CD8-positive, alpha-beta memory T cell (primary cell): Measurements from ENCODE around the gene ARMC6. TPM values are rescaled to one million over a fixed set of nuclear protein-coding genes. Genes with fewer than 3 reads are reported as not detected.

Source experiments
- CTCF ChIA-PET: fragments of 350-600 bp; sonication (Branson Sonifier 250); formaldehyde crosslinking; loops from one replicate; lab custom pipeline; 2021; ENCODE audit warnings: antibody characterized with exemption; lab: Charles Lee
- POLR2A ChIA-PET: fragments of 350-600 bp; sonication (Branson Sonifier 250); formaldehyde crosslinking; loops from one replicate; lab custom pipeline; 2021; ENCODE audit warnings: antibody characterized with exemption; lab: Charles Lee
- DNase-seq, 5 donors: peaks; one replicate each; pipeline versions ENCODE4 v3.0.0 to v3.0.0-alpha.2; 2020 to 2022; ENCODE audit warnings: mixed read lengths in 1 of 5
- H3K27ac ChIP-seq: one replicate; pipeline ENCODE4 v1.7.0; 2013; ENCODE audit warnings: low read depth, mild to moderate bottlenecking, low read length, moderate library complexity
- H3K27me3 ChIP-seq: 2 replicates; pipeline ENCODE4 v1.7.0; 2013; ENCODE audit warnings: low read length, mild to moderate bottlenecking; ENCODE audit not compliant: insufficient read depth, poor library complexity, severe bottlenecking
- H3K36me3 ChIP-seq: 2 replicates; pipeline ENCODE4 v1.7.0; 2013; ENCODE audit warnings: mild to moderate bottlenecking, low read length, moderate library complexity; ENCODE audit not compliant: insufficient read depth
- H3K4me1 ChIP-seq: 2 replicates; pipeline ENCODE4 v1.7.0; 2013; ENCODE audit warnings: mild to moderate bottlenecking, low read length, moderate library complexity; ENCODE audit not compliant: insufficient read depth
- H3K4me3 ChIP-seq: 2 replicates; pipeline ENCODE4 v1.7.0; 2013; ENCODE audit warnings: mild to moderate bottlenecking, low read length
- H3K9me3 ChIP-seq: 2 replicates; pipeline ENCODE4 v1.7.0; 2013; ENCODE audit warnings: mild to moderate bottlenecking, low read length
- H3K27ac Mint-ChIP-seq, 8 donors: one replicate each; pipeline ENCODE4 v1.8.0; 2020 to 2021; ENCODE audit warnings: mixed read lengths in 8 of 8, mild to moderate bottlenecking in 6 of 8, inconsistent platforms in 3 of 8, moderate library complexity in 3 of 8
- H3K27me3 Mint-ChIP-seq, 2 donors: one replicate each; pipeline ENCODE4 v1.8.0; 2020 to 2021; ENCODE audit warnings: mixed read lengths in 2 of 2, mild to moderate bottlenecking in 1 of 2, moderate library complexity in 1 of 2
- H3K36me3 Mint-ChIP-seq, 3 donors: one replicate each; pipeline ENCODE4 v1.8.0; 2020 to 2021; ENCODE audit warnings: mixed read lengths in 3 of 3, inconsistent platforms in 1 of 3, mild to moderate bottlenecking in 1 of 3
- H3K4me1 Mint-ChIP-seq, 3 donors: one replicate each; pipeline ENCODE4 v1.8.0; 2020 to 2021; ENCODE audit warnings: mixed read lengths in 3 of 3, inconsistent platforms in 1 of 3, mild to moderate bottlenecking in 1 of 3
- H3K4me3 Mint-ChIP-seq, 7 donors: one replicate each; pipeline ENCODE4 v1.8.0; 2020 to 2021; ENCODE audit warnings: mixed read lengths in 7 of 7, mild to moderate bottlenecking in 6 of 7, moderate library complexity in 4 of 7, inconsistent platforms in 2 of 7
- H3K9me3 Mint-ChIP-seq, 5 donors: one replicate each; pipeline ENCODE4 v1.8.0; 2020 to 2022; ENCODE audit warnings: mixed read lengths in 5 of 5, mild to moderate bottlenecking in 3 of 5, moderate library complexity in 2 of 5, inconsistent platforms in 1 of 5
- polyA plus RNA-seq: library from polyadenylated mRNA; unstranded; fragments of 300-500 nt; fragmentation: Illumina TruSeq; gene quantifications from one replicate; pipeline ENCODE4 v1.2.3, GENCODE V29; 2021
- total RNA-seq, 2 experiments: library from RNA; stranded (reverse); gene quantifications; one replicate each; pipeline ENCODE4 v1.2.3, GENCODE V29; 2021

The ARMC6 gene
- total and polyA plus RNA-seq, 3 experiments from 2014 or later, result 34.1 to 61.9 (median 57.6) TPM

DNA sequence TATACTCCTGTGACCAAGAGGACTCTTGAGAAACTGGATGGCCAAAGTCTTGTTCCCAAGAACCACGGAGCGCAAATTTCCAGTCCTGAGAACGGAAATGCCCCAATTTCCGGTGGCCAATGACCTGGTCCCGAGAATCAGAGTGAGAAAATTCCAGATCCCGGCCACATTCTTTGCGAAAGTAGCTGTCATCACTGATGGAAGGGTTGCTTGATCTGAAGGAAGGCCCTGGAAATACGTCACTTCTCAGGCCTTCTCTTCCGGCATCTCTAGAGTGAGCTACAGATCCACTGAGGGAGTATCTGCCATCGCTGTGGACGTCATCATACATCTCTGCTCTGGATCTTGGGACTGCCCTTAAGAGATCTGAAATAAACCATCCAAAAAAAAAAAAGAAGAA, 7.5 kb upstream of the ARMC6 start:
- peaks cover 39% of the 10 kb centered on the region for H3K36me3 ChIP-seq
- Mint-ChIP-seq H3K27me3 (no peaks in the 10 kb centered on the region), H3K4me1 (peaks cover 30 to 56% (median 47%) of the 10 kb centered on the region in 3 donors), H3K9me3 (no peaks in the 10 kb centered on the region), H3K4me3 (no peak overlapping the region), H3K36me3 (peaks cover 16 to 79% (median 25%) of the 10 kb centered on the region in 3 donors), H3K27ac (peak overlapping the region in 1 of 8 donors; percentile 78)
- no peak overlapping the region for H3K27ac ChIP-seq
- CTCF ChIA-PET, result no interaction called here
- POLR2A ChIA-PET, result no interaction called here
- no peaks in the 10 kb centered on the region for H3K9me3 ChIP-seq
- H3K27me3 ChIP-seq, result no peaks in the 10 kb centered on the region
- no peak overlapping the region for H3K4me3 ChIP-seq
- no peak for DNase-seq
- peaks cover 7% of the 10 kb centered on the region for H3K4me1 ChIP-seq

DNA sequence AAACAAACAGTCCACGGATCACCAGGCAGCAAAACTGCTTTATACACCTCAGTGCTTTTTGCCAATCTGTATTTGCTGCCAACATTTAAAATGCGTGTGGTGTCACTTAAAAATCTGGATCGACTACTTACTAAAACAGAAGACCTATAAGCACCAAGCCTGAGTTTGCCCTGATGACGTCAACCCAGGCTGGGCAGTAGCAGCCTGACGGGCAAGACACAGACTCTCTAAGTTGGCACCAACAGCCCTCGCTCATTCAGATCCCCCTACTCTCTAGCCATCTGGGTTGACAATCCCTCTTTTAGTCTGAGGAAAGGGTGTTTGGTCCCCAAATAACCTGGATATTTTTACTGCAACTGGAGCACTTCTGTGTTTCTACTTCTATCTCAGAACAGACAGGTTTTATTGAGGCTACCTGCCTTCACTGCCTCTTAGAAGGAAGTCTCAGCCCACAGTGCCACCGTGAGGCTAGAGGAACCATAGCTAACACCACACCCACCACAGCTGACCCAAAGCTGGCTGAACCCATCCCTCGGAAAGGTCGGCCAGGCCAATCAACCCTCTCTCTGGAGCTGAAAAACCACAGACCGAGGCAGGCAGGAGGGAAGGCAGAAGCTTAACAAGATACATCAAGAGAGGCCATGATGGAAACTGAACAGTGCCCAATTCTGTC, 7.0 kb upstream of the ARMC6 start:
- Mint-ChIP-seq H3K4me3 (peak overlapping the region in 2 of 7 donors; percentile 12 to 72), H3K27ac (peak overlapping the region in 5 of 8 donors; percentile 5 to 78 (median 52)), H3K27me3 (no peaks in the 10 kb centered on the region), H3K4me1 (peaks cover 29 to 53% (median 48%) of the 10 kb centered on the region in 3 donors), H3K36me3 (peaks cover 16 to 78% (median 25%) of the 10 kb centered on the region in 3 donors), H3K9me3 (no peaks in the 10 kb centered on the region)
- Histone ChIP-seq H3K4me3 (no peak overlapping the region), H3K36me3 (peaks cover 39% of the 10 kb centered on the region), H3K4me1 (peaks cover 7% of the 10 kb centered on the region), H3K27ac (no peak overlapping the region), H3K9me3 (no peaks in the 10 kb centered on the region), H3K27me3 (no peaks in the 10 kb centered on the region)
- ChIA-PET POLR2A (no interaction called here), CTCF (no interaction called here)
- no peak for DNase-seq

DNA sequence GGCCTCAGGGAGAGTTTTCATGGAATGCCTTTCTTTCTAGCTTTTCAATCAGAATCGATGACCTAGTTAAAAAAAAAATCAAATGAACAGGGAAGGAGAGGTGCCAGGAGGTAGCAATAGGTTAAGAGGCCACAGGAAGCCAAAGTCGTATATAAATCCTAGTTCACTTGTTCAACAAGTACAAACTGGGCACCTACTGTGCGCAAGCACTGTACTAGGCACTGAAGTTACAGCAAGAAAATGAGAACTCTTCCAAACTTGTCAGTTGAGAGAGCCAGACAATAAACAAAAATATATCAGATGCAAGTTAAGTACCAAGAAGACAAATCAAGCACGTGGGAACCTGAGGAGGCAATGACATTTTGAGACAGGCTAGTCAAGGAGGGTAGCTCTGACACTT, 6.2 kb upstream of the ARMC6 start:
- ChIA-PET CTCF (no interaction called here), POLR2A (no interaction called here)
- Histone ChIP-seq H3K9me3 (no peaks in the 10 kb centered on the region), H3K27ac (no peak overlapping the region), H3K36me3 (peaks cover 39% of the 10 kb centered on the region), H3K27me3 (no peaks in the 10 kb centered on the region), H3K4me1 (peaks cover 13% of the 10 kb centered on the region), H3K4me3 (no peak overlapping the region)
- Mint-ChIP-seq H3K27ac (peak overlapping the region in 5 of 8 donors; percentile 2 to 70 (median 10)), H3K27me3 (no peaks in the 10 kb centered on the region), H3K4me1 (peaks cover 34 to 57% (median 52%) of the 10 kb centered on the region in 3 donors), H3K4me3 (peak overlapping the region in 1 of 7 donors; percentile 72), H3K9me3 (no peaks in the 10 kb centered on the region), H3K36me3 (peaks cover 16 to 77% (median 25%) of the 10 kb centered on the region in 3 donors)
- DNase-seq, result no peak

DNA sequence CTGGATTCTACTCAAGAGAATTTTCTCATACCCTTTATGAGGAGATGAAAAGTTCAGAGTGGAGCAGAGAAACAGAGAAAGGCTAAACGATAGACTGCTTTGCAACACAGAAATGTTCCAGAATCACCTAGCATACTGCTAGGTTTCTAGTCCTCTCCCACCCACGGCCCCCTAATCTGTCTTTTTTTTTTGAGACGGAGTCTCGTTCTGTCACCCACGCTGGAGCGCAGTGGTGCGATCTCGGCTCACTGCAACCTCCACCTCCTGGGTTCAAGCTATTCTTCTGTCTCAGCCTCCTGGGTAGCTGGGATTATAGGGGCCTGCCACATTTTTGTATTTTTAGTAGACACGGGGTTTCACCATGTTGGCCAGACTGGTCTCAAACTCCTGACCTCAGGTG, 4.9 kb upstream of the ARMC6 start:
- Mint-ChIP-seq H3K4me1 (peaks cover 29 to 52% (median 45%) of the 10 kb centered on the region in 3 donors), H3K4me3 (peak overlapping the region in 1 of 7 donors; percentile 23), H3K9me3 (no peaks in the 10 kb centered on the region), H3K36me3 (peaks cover 16 to 71% (median 25%) of the 10 kb centered on the region in 3 donors), H3K27me3 (peaks cover 0 to 2% of the 10 kb centered on the region in 2 donors), H3K27ac (no peak overlapping the region)
- Histone ChIP-seq H3K36me3 (peaks cover 39% of the 10 kb centered on the region), H3K4me1 (peaks cover 12% of the 10 kb centered on the region), H3K27me3 (no peaks in the 10 kb centered on the region), H3K27ac (no peak overlapping the region), H3K9me3 (no peaks in the 10 kb centered on the region), H3K4me3 (no peak overlapping the region)
- ChIA-PET CTCF (no interaction called here), POLR2A (no interaction called here)
- no peak for DNase-seq

DNA sequence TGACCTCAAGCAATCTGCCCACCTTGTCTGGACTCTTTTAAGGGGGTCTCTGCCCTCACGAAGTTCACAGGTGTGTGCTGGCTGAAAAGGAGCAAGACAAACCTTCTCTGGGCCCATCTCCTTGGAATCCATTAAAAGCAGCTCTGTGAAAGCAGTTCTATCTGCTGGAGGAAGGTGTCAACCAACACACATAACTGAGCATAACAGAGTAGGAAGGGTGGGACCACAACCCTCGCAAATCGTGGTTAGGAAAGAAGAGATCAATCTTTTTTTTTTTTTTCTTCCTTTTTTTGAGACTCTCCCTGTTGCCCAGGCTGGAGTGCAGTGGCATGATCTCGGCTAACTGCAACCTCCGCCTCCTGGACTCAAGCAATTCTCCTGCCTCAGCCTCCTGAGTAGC, 1.5 kb upstream of the ARMC6 start:
- Mint-ChIP-seq H3K27ac (peak overlapping the region in 7 of 8 donors; percentile 22 to 94 (median 85)), H3K9me3 (no peaks in the 10 kb centered on the region), H3K4me1 (peaks cover 32 to 53% (median 47%) of the 10 kb centered on the region in 3 donors), H3K36me3 (peaks cover 10 to 49% (median 11%) of the 10 kb centered on the region in 3 donors), H3K27me3 (peaks cover 0 to 3% of the 10 kb centered on the region in 2 donors), H3K4me3 (peak overlapping the region; percentile 87 to 97 (median 92))
- Histone ChIP-seq H3K27me3 (no peaks in the 10 kb centered on the region), H3K36me3 (peaks cover 14% of the 10 kb centered on the region), H3K4me1 (peaks cover 20% of the 10 kb centered on the region), H3K9me3 (no peaks in the 10 kb centered on the region), H3K4me3 (no peak overlapping the region), H3K27ac (no peak overlapping the region)
- POLR2A ChIA-PET, result interaction anchor here (0.5 kb wide), 1 partner anchor 332 kb away, joined by 3 read pairs; no protein-coding TSS in a partner anchor
- CTCF ChIA-PET, result no interaction called here
- DNase-seq, result peak in 1 of 5 donors; percentile 26

DNA sequence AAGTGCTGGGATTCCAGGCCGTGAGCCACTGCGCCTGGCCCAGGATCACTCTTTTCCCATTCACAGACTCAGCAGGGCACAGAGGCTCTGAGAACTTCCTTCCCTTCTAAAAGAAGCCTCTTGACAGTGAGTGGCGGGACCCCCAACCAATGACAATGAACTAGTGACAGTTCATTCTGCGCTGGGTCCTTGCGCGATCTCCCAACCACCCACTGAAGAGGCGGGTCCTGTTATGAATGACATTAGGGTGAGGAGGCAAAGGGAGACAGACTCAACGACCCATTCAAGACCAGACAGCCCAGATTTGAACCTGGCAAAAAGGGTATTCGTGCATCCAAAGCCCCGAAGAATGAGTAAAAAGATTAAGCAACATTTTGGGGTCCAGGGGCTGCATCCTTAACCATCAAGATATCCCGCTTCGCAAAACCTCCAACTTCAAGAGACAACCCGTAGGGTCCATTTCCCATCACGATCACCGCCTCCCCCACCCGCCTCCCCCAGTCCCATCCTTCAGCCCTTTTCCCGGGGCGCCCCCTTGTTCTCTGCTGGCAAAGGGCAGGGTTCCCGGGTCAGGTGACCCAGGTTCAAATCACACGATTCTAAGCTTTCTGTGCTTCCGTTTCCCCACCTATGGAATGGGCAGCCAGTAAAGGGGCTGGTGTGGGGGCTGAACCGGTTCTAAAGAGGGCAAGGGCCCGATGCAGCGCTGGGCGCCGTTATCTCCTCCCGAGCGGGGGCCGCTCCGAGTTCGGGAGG, 805 bp upstream of the ARMC6 start:
- Histone ChIP-seq H3K4me3 (peak overlapping the region; percentile 46), H3K36me3 (peaks cover 9% of the 10 kb centered on the region), H3K9me3 (no peaks in the 10 kb centered on the region), H3K27me3 (no peaks in the 10 kb centered on the region), H3K4me1 (peaks cover 20% of the 10 kb centered on the region), H3K27ac (peak overlapping the region; percentile 70)
- peak; percentile 35 to 85 (median 57) for DNase-seq
- Mint-ChIP-seq H3K4me3 (peak overlapping the region; percentile 87 to 97 (median 92)), H3K27me3 (peaks cover 0 to 3% of the 10 kb centered on the region in 2 donors), H3K4me1 (peaks cover 27 to 48% (median 41%) of the 10 kb centered on the region in 3 donors), H3K27ac (peak overlapping the region; percentile 85 to 97 (median 94)), H3K36me3 (peaks cover 5 to 44% (median 6%) of the 10 kb centered on the region in 3 donors), H3K9me3 (no peaks in the 10 kb centered on the region)
- ChIA-PET POLR2A (interaction anchor here (0.5 kb wide), 2 partner anchors 332 to 1173 kb away, joined by 3 read pairs; no protein-coding TSS in a partner anchor), CTCF (no interaction called here)

DNA sequence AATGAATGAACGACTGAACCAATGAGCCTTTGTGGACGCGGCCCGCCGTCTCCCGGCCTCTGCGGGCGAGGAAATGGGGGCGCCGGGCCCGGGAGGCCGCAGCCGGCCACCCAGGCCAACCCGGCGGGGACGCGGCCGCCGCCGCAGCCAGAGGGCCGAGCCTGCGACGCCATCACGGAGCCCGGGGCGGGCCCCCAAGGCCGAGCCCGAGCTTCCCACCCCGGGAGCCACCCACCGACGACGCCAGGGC, 302 bp upstream of the ARMC6 start:
- H3K36me3 Mint-ChIP-seq, result peaks cover 3 to 41% (median 4%) of the 10 kb centered on the region in 3 donors
- peak overlapping the region; percentile 87 to 97 (median 92) for H3K4me3 Mint-ChIP-seq
- Histone ChIP-seq H3K4me3 (peak overlapping the region; percentile 46), H3K27ac (peak overlapping the region; percentile 70), H3K4me1 (peaks cover 20% of the 10 kb centered on the region), H3K27me3 (no peaks in the 10 kb centered on the region), H3K36me3 (peaks cover 5% of the 10 kb centered on the region), H3K9me3 (no peaks in the 10 kb centered on the region)
- H3K9me3 Mint-ChIP-seq, result no peaks in the 10 kb centered on the region
- ChIA-PET POLR2A (interaction anchor here (0.5 kb wide), 1 partner anchor 1174 kb away, joined by 3 read pairs; no protein-coding TSS in a partner anchor), CTCF (no interaction called here)
- peak overlapping the region; percentile 47 to 97 (median 90) for H3K27ac Mint-ChIP-seq
- peaks cover 0 to 3% of the 10 kb centered on the region in 2 donors for H3K27me3 Mint-ChIP-seq
- no peak for DNase-seq
- H3K4me1 Mint-ChIP-seq, result peaks cover 26 to 44% (median 39%) of the 10 kb centered on the region in 3 donors

DNA sequence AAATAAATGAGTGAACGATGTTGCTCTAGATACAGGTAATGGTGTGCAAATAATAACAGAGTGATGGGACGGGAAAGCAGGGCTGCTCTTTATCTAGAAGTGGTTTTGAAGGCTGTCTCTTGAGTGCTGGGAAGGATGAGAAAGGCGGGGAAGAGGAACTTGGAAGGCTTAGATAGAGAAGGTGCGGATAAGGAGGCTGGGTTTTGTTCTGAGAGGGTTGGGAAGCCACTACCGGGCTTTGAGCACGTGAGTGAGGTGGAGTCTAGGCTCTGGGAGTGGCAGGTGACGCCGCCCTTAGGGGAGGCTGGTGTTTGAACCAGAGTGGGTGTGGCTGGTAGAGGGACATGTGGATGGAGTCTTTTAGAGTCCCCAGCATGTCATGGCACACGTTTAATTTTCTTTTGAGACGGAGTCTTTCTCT, 811 bp downstream of the ARMC6 start:
- POLR2A ChIA-PET, result no interaction called here
- Mint-ChIP-seq H3K4me3 (peak overlapping the region; percentile 82 to 92 (median 87)), H3K27ac (peak overlapping the region; percentile 87 to 98 (median 92)), H3K4me1 (peaks cover 23 to 42% (median 38%) of the 10 kb centered on the region in 3 donors), H3K36me3 (peaks cover 0 to 34% (median 0%) of the 10 kb centered on the region in 3 donors), H3K27me3 (peaks cover 0 to 3% of the 10 kb centered on the region in 2 donors), H3K9me3 (no peaks in the 10 kb centered on the region)
- CTCF ChIA-PET, result no interaction called here
- H3K9me3 ChIP-seq, result no peaks in the 10 kb centered on the region
- H3K4me1 ChIP-seq, result peaks cover 20% of the 10 kb centered on the region
- H3K36me3 ChIP-seq, result no peaks in the 10 kb centered on the region
- peak overlapping the region; percentile 70 for H3K27ac ChIP-seq
- H3K4me3 ChIP-seq, result peak overlapping the region; percentile 46
- DNase-seq, result peak; percentile 56 to 75 (median 62)
- H3K27me3 ChIP-seq, result no peaks in the 10 kb centered on the region
